BLaER1 (cell line): ENCODE results near the gene EBP.

Experiments
- H3K27ac ChIP-seq: shearing (Covaris generic); formaldehyde crosslinking; 2 replicates; pipeline ENCODE4 v1.8.1; 2022
- H3K27me3 ChIP-seq: shearing (Covaris generic); formaldehyde crosslinking; 2 replicates; pipeline ENCODE4 v1.8.1; 2022
- H3K36me3 ChIP-seq: shearing (Covaris generic); formaldehyde crosslinking; 2 replicates; pipeline ENCODE4 v1.8.1; 2022
- H3K4me1 ChIP-seq: shearing (Covaris generic); formaldehyde crosslinking; 2 replicates; pipeline ENCODE4 v1.8.1; 2022
- H3K4me2 ChIP-seq: shearing (Covaris generic); formaldehyde crosslinking; 2 replicates; pipeline ENCODE4 v1.8.1; 2022
- H3K4me3 ChIP-seq: shearing (Covaris generic); formaldehyde crosslinking; 2 replicates; pipeline ENCODE4 v1.8.1; 2022
- H3K9ac ChIP-seq: shearing (Covaris generic); formaldehyde crosslinking; 2 replicates; pipeline ENCODE4 v1.8.1; 2022
- H3K9me3 ChIP-seq: shearing (Covaris generic); formaldehyde crosslinking; 2 replicates; pipeline ENCODE4 v1.8.1; 2022
- H4K20me1 ChIP-seq: shearing (Covaris generic); formaldehyde crosslinking; 2 replicates; pipeline ENCODE4 v1.8.1; 2022
- Cebpa-rat ChIP-seq: shearing (Covaris generic); IDR thresholded peaks from 2 replicates; pipeline ENCODE4 v1.8.1; 2022

Gene EBP

DNA sequence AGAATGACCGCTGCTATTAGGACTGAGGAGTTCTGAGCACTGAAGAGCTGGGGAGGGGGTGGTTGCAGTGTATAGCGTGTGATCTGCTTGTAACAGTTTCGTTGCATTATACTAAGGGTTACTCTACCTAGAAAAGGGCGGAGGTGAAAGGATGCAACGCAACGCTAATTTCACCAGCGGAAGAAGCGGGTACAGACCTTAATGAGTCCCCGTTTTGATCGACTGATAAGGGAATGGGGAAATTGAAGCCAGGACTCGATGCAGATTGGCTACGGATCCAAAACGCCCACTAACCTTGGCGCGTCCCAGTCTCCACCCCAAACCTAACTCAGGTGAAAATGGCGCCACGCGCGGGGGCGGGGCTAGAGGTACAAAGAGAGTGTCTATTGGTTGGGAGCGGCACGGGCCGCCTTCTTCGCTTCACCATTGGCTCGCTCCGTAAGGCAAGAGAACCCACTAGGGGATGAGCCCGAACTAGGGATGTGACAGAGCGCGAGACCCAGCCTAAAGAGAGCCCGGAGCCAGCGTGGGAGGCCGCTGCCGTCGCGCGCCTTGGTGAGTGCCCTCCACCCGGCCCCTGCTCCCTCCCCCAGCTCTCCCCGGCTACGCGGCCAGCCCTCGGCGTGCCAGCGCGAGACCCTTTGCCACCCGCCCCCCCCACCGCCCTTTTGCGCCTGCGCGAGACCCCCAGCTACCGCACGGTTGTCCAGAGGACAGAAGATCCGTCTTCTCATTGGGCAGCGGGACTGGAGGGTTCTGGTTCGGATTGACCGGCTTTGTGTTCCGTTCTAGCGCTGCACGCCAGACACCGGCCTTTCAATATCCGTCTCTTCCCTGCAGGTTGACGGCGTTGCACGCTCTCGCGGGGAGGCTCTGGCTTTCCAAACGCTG is at the start of gene EBP:
Gene EBP (plus strand): TSS at position 456 of the 891 bp plus-strand sequence. CDS start 1,964 bp downstream, outside the sequence.
- H3K4me2 ChIP-seq = peak within 1 kb of the TSS; percentile 72
- H3K4me3 ChIP-seq = peak within 1 kb of the TSS; percentile 73
- H3K9me3 ChIP-seq = peaks cover 7% of the 10 kb centered on the region; the same call in 1 of the 2 replicates
- H4K20me1 ChIP-seq = no peaks in the 10 kb centered on the region
- peak within 1 kb of the TSS; percentile 75 for H3K27ac ChIP-seq
- peaks cover 18% of the 10 kb centered on the region; the same call in 1 of the 2 replicates for H3K27me3 ChIP-seq
- H3K9ac ChIP-seq = peak within 1 kb of the TSS; percentile 82
- peaks cover 19% of the 10 kb centered on the region for H3K36me3 ChIP-seq
- no peak for TF ChIP-seq Cebpa-rat
- H3K4me1 ChIP-seq = peaks cover 29% of the 10 kb centered on the region

DNA sequence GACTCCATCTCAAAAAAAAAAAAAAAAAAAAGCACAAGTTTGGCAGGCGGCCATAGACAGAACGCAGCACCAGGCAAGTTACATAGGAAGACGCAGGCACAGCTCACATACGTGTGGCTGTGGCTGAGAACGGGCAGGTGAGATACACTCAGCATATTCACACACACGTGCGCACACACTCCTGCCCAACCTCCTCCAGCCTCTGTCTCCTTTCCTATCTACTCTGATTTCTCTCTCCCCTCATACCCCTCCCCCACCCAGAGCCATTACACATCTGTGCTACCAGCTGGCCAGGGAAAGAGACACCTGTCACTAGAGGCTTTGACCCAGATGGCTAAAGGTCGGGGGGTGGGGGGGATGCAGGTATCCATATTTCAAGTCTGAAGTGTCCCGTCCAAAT is 49.4 kb upstream of the EBP start:
- Histone ChIP-seq H3K4me2 (no peak overlapping the region), H3K36me3 (no peaks in the 10 kb centered on the region), H3K27me3 (peaks cover 44% of the 10 kb centered on the region), H3K27ac (no peak overlapping the region), H4K20me1 (0 out of 2 replicates have a peak, but pooled peaks cover 6% of the 10 kb centered on the region), H3K4me1 (peaks cover 37% of the 10 kb centered on the region), H3K4me3 (no peak overlapping the region), H3K9me3 (no peaks in the 10 kb centered on the region), H3K9ac (no peak overlapping the region)
- TF ChIP-seq Cebpa-rat = no peak

DNA sequence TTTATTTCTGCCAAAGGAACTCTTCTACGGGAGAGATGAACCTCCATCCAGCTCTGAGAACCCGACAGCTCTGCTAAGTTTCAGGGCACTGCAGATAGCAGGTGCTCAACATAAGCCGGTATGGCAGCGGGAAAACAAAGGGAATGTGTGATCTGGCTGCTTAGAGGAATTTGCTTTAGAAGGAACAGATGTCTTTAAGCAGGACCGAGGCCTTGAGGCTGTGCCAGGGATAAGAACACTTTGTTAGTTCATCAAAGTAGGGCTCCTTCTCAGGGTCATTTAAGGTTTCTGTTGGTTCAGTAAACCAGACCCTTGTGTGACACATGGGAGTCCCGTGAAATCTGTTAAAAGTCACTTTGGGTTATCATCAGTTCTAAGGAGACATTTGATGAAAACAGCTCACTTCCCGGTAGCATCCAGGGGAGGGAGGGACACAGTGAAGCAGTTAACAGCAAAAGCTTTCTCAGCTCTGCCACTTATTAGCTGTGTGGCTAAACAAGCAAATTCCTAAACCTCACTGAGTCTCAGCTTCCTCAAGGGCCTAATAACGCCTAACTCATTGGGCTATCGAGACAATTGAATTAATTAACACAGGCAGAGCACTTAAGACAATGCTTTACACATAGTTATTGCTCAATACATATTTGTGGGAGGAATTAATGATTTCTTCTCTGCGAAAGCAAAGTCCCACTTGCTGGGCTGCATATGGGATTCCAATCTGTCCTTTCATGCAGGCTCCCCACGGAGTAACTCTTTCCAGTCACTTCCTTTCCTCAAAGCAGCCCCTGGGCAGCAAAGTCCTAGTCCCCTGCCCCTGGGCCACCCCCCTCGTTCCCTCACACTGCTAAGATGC is 48.5 kb upstream of the EBP start:
- peaks cover 34% of the 10 kb centered on the region for H3K4me1 ChIP-seq
- peak overlapping the region; percentile 30 for H3K27ac ChIP-seq
- no peak for TF ChIP-seq Cebpa-rat
- H3K4me3 ChIP-seq = no peak overlapping the region
- peak overlapping the region; percentile 12; the same call in 1 of the 2 replicates for H3K4me2 ChIP-seq
- H3K27me3 ChIP-seq = peaks cover 37% of the 10 kb centered on the region
- peaks cover 12% of the 10 kb centered on the region for H4K20me1 ChIP-seq
- H3K9ac ChIP-seq = peak overlapping the region; percentile 29; the same call in 1 of the 2 replicates
- peaks cover 4% of the 10 kb centered on the region for H3K36me3 ChIP-seq
- no peaks in the 10 kb centered on the region for H3K9me3 ChIP-seq

GRCh38 chrX:48473704-48473990 is 48.0 kb upstream of the EBP start:
- H3K4me2 ChIP-seq = peak overlapping the region; percentile 12; the same call in 1 of the 2 replicates
- H3K4me1 ChIP-seq = peaks cover 34% of the 10 kb centered on the region
- H4K20me1 ChIP-seq = peaks cover 17% of the 10 kb centered on the region
- H3K27me3 ChIP-seq = peaks cover 32% of the 10 kb centered on the region
- peaks cover 9% of the 10 kb centered on the region for H3K36me3 ChIP-seq
- no peaks in the 10 kb centered on the region for H3K9me3 ChIP-seq
- H3K4me3 ChIP-seq = no peak overlapping the region
- H3K27ac ChIP-seq = peak overlapping the region; percentile 30
- TF ChIP-seq Cebpa-rat = no peak
- H3K9ac ChIP-seq = peak overlapping the region; percentile 29; the same call in 1 of the 2 replicates

GRCh38 chrX:48474127-48474526 is 47.5 kb upstream of the EBP start:
- peaks cover 14% of the 10 kb centered on the region for H3K36me3 ChIP-seq
- H3K4me3 ChIP-seq = no peak overlapping the region
- peaks cover 33% of the 10 kb centered on the region for H3K27me3 ChIP-seq
- no peak overlapping the region for H3K27ac ChIP-seq
- peak overlapping the region; percentile 75 for H3K4me2 ChIP-seq
- H3K9me3 ChIP-seq = no peaks in the 10 kb centered on the region
- peak overlapping the region; percentile 29; the same call in 1 of the 2 replicates for H3K9ac ChIP-seq
- peaks cover 22% of the 10 kb centered on the region for H4K20me1 ChIP-seq
- peaks cover 34% of the 10 kb centered on the region for H3K4me1 ChIP-seq
- TF ChIP-seq Cebpa-rat = no peak

GRCh38 chrX:48474581-48474980 is 47.0 kb upstream of the EBP start:
- H4K20me1 ChIP-seq = peaks cover 27% of the 10 kb centered on the region
- peak overlapping the region; percentile 75 for H3K4me2 ChIP-seq
- no peak for TF ChIP-seq Cebpa-rat
- H3K4me1 ChIP-seq = peaks cover 32% of the 10 kb centered on the region
- no peaks in the 10 kb centered on the region for H3K9me3 ChIP-seq
- no peak overlapping the region for H3K4me3 ChIP-seq
- H3K9ac ChIP-seq = no peak overlapping the region
- 0 out of 2 replicates have a peak overlapping the region, but pooled peaks have one; percentile 7 for H3K27ac ChIP-seq
- peaks cover 33% of the 10 kb centered on the region for H3K27me3 ChIP-seq
- H3K36me3 ChIP-seq = peaks cover 19% of the 10 kb centered on the region

- Histone ChIP-seq H3K4me2 (peak overlapping the region; percentile 75), H3K27ac (peak overlapping the region; percentile 83), H4K20me1 (peaks cover 33% of the 10 kb centered on the region), H3K4me3 (peak overlapping the region; percentile 82), H3K27me3 (peaks cover 29% of the 10 kb centered on the region), H3K4me1 (peaks cover 27% of the 10 kb centered on the region), H3K9ac (peak overlapping the region; percentile 85), H3K9me3 (no peaks in the 10 kb centered on the region), H3K36me3 (peaks cover 22% of the 10 kb centered on the region)
- no peak for TF ChIP-seq Cebpa-rat
These were observed 46.3 kb upstream of the EBP start for GRCh38 chrX:48475296-48475695.

- H3K36me3 ChIP-seq = peaks cover 29% of the 10 kb centered on the region
- TF ChIP-seq Cebpa-rat = no peak
- H3K27me3 ChIP-seq = peaks cover 28% of the 10 kb centered on the region
- H4K20me1 ChIP-seq = peaks cover 39% of the 10 kb centered on the region
- H3K27ac ChIP-seq = peak within 1 kb of the TSS; percentile 83
- peaks cover 27% of the 10 kb centered on the region for H3K4me1 ChIP-seq
- H3K9ac ChIP-seq = peak within 1 kb of the TSS; percentile 85
- H3K4me2 ChIP-seq = peak within 1 kb of the TSS; percentile 82
- no peaks in the 10 kb centered on the region for H3K9me3 ChIP-seq
- peak within 1 kb of the TSS; percentile 82 for H3K4me3 ChIP-seq
These were observed 45.6 kb upstream of the EBP start, which contains the start of gene FTSJ1 for GRCh38 chrX:48475774-48476577. FTSJ1 (plus strand) TSS chrX:48476199; CDS start chrX:48478048, 1,849 bp downstream.

- peaks cover 33% of the 10 kb centered on the region for H3K27me3 ChIP-seq
- no peak for TF ChIP-seq Cebpa-rat
These were observed 44.7 kb upstream of the EBP start for GRCh38 chrX:48476919-48477318.

More at GRCh38 chrX:48476919-48477318, 44.7 kb upstream of the EBP start:
- Histone ChIP-seq H3K9me3 (no peaks in the 10 kb centered on the region), H3K36me3 (peaks cover 39% of the 10 kb centered on the region), H3K4me2 (peak overlapping the region; percentile 82), H3K4me3 (peak overlapping the region; percentile 82), H3K4me1 (peaks cover 27% of the 10 kb centered on the region), H3K27ac (peak overlapping the region; percentile 83; the same call in 1 of the 2 replicates), H4K20me1 (peaks cover 43% of the 10 kb centered on the region), H3K9ac (peak overlapping the region; percentile 85)
